GM12801 (cell line): ENCODE measurements around the gene TMEM190.

Source experiments
- TF ChIP-seq, protein P1 (sequence below): IDR thresholded peaks from one replicate; pipeline ENCODE4 v1.5.1; 2011; ENCODE audit warnings: control low read depth; ENCODE audit not compliant: insufficient read length; ENCODE audit errors: extremely low read depth

TMEM190 gene

DNA sequence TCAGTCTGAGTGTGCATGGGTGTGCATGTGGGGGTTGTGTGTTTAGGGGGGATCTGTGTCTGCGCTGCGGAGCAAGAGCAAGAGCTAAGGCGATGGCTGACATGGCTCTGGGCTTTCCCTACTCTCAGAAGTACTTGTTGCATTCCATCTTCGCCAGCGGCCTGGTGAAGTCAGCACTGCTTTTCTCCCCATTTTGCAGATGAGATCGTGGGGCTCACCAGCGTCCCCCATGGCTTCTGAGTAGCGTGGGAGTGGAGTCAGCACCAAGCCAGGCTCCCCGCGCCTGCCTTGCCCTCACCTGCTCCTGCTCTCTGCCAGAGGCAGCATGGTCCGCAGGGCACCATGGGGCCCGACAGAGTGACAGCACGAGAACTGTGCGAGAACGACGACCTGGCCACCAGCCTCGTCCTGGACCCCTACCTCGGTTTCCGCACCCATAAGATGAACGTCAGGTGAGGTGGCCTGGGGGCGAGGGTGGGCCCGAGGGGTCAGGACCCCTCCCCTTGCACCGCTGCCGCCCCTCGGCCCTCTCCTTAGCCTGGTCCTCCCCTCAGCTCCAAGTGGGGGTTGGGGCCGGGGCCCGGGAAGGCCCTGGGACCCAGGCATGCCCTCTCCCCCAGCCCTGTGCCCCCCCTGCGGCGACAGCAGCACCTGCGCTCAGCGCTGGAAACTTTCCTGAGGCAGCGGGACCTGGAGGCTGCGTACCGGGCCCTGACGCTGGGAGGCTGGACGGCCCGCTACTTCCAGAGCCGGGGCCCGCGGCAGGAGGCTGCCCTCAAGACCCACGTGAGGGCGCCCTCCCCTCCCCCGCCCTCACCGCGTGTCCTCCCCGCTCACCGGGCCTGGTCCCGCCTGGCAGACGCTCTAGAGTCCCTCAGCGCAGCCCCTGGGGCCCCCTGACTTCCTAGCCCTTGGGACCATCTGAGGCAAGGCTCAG is 34.8 kb upstream of the TMEM190 start:
- TF ChIP-seq, protein P1, sequence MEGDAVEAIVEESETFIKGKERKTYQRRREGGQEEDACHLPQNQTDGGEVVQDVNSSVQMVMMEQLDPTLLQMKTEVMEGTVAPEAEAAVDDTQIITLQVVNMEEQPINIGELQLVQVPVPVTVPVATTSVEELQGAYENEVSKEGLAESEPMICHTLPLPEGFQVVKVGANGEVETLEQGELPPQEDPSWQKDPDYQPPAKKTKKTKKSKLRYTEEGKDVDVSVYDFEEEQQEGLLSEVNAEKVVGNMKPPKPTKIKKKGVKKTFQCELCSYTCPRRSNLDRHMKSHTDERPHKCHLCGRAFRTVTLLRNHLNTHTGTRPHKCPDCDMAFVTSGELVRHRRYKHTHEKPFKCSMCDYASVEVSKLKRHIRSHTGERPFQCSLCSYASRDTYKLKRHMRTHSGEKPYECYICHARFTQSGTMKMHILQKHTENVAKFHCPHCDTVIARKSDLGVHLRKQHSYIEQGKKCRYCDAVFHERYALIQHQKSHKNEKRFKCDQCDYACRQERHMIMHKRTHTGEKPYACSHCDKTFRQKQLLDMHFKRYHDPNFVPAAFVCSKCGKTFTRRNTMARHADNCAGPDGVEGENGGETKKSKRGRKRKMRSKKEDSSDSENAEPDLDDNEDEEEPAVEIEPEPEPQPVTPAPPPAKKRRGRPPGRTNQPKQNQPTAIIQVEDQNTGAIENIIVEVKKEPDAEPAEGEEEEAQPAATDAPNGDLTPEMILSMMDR, result no peak

DNA sequence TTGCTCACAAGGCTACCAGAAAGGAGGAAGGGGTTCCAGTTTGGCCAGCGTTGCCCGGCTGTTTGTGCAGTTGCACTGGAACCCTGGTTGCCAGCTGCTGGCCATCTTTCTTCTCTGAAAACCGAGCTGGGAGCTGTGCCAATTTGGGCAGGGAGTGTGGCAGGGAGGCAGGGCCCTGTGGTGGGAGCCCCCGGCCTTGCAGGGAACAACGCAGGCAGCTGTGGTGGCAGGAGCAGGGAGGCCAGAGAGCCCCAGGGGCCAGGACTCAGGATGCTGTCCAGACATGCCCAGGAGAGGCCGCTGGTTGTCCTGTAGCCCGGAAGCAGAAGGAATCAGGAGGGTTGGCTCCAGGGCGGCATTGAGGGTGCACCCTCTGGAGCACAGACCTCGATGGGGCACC is 32.2 kb upstream of the TMEM190 start:
- TF ChIP-seq, protein P1, result no peak

DNA sequence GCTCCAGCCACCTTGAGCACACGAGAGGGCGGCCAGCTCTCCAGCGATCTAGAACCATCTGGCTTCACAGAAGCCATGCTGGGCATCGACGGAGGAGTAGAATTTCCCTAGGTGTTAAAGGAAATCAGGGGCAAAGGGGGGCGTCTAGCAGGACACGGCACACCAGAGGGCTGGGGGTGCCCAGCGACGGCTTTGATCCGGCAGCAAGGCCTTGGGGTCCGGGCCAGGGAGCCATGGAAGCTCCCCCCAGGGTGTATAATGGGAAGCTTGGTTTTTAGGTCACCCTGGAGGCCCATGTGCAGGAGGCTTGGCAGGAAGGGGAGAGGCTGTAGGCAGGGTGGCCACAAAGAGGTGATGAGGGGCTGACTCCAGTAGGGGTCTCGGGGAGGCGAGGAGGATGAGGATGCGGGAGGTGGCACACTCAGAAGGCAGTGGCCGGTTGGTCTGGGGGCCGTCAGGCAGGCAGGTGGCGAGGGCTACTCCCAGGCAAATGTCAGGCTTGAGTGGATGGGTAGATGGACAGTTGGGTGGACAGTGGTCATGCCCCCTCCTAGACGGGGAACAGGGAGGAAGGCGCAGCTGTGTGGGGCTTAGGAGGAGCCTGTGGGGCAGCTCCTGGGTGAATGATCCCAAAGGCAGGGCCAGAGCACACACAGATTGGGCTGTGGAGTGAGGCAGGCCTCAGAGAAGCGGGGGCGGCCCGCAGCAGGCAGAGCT is 31.4 kb upstream of the TMEM190 start:
- TF ChIP-seq, protein P1, result no peak

DNA sequence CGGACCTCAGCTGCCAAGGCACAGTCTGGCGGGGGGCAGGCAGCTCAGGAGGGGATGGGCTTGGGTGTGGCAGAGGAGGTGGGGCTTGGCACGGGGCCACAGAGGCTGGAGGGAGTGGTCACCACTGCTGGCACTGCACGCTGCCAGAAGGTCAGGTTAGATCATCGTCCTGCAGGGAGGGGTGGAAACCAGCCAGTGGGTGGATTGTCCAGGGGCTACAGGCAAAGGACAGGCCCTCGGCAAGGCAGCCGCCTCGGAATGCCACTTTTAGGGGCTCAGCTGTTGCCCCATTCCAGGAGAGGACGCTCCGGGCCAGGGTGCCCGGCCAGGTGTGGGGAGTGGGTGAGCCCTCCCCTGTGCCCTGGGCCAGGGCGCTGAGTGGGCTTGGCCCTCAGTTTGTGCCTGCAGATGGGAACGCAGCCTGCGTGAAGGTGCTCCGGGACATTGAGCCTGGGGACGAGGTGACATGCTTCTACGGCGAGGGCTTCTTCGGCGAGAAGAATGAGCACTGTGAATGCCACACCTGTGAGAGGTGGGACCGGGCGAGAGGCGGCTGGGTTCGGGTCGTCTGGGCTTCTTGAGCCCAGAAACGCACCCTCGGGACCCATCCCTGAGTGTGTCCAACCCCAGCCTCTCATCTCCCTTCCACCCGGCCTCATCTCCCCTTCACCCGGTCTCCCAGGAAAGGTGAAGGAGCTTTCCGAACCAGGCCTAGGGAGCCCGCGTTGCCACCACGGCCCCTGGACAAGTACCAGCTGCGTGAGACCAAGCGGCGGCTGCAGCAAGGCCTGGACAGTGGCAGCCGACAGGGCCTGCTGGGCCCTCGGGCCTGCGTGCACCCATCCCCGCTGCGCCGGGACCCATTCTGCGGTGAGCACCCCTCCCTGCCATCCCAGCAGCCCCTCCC is 30.6 kb upstream of the TMEM190 start:
- TF ChIP-seq, protein P1, result no peak

GRCh38 chr19:55346725-55347441 is 29.7 kb upstream of the TMEM190 start:
- TF ChIP-seq, protein P1, result no peak

GRCh38 chr19:55347442-55348009 is 29.1 kb upstream of the TMEM190 start:
- TF ChIP-seq, protein P1, result no peak
